HFFc6 (cell line): Measurements from ENCODE around the gene CDC42BPG. TPM values are rescaled to one million over a fixed set of nuclear protein-coding genes. Genes with fewer than 3 reads are reported as not detected.

Experiments
- DNase-seq: peaks from one replicate; pipeline ENCODE4 v3.0.0-alpha.2; 2018
- H3K27ac Mint-ChIP-seq: 2 replicates; pipeline ENCODE4 v1.8.0; 2020; ENCODE audit warnings: mild to moderate bottlenecking, mixed read lengths
- H3K27me3 Mint-ChIP-seq: 2 replicates; pipeline ENCODE4 v1.8.0; 2021; ENCODE audit warnings: mild to moderate bottlenecking, moderate library complexity, mixed read lengths; ENCODE audit not compliant: insufficient read depth
- H3K36me3 Mint-ChIP-seq: 2 replicates; pipeline ENCODE4 v1.8.0; 2021; ENCODE audit warnings: low read depth, mixed read lengths
- H3K4me1 Mint-ChIP-seq: 2 replicates; pipeline ENCODE4 v1.8.0; 2020; ENCODE audit warnings: low read depth, mixed read lengths
- H3K4me3 Mint-ChIP-seq: 2 replicates; pipeline ENCODE4 v1.8.0; 2020; ENCODE audit warnings: mild to moderate bottlenecking, moderate library complexity, mixed read lengths
- H3K9me3 Mint-ChIP-seq: 2 replicates; pipeline ENCODE4 v1.8.0; 2020; ENCODE audit warnings: mild to moderate bottlenecking, mixed read lengths
- total RNA-seq, 6 experiments: library from RNA; stranded (reverse); fragmentation: NEBNext Ultra II Directional; extraction: Animal tissue kit (Norgen Biotek cat#: 25700); gene quantifications; 2 replicates in 1 of 6; 3 replicates in 5 of 6; pipeline ENCODE4 v1.2.3, GENCODE V29; 2021
- TF ChIP-seq, protein P1 (sequence below): fragments of 200-600 bp; sonication (generic); IDR thresholded peaks from 2 replicates; pipeline ENCODE4 v1.5.0; 2021; ENCODE audit warnings: antibody characterized with exemption, mild to moderate bottlenecking

The CDC42BPG gene
- total RNA-seq, 6 experiments from 2014 or later: 0.02 to 0.21 (median 0.05) TPM; not detected in 1

- H3K4me3 Mint-ChIP-seq: no peak overlapping the region
- peaks cover 2% of the 10 kb centered on the region for H3K27me3 Mint-ChIP-seq
- no peak for DNase-seq
- H3K36me3 Mint-ChIP-seq: no peaks in the 10 kb centered on the region
- no peaks in the 10 kb centered on the region for H3K9me3 Mint-ChIP-seq
- TF ChIP-seq, protein P1, sequence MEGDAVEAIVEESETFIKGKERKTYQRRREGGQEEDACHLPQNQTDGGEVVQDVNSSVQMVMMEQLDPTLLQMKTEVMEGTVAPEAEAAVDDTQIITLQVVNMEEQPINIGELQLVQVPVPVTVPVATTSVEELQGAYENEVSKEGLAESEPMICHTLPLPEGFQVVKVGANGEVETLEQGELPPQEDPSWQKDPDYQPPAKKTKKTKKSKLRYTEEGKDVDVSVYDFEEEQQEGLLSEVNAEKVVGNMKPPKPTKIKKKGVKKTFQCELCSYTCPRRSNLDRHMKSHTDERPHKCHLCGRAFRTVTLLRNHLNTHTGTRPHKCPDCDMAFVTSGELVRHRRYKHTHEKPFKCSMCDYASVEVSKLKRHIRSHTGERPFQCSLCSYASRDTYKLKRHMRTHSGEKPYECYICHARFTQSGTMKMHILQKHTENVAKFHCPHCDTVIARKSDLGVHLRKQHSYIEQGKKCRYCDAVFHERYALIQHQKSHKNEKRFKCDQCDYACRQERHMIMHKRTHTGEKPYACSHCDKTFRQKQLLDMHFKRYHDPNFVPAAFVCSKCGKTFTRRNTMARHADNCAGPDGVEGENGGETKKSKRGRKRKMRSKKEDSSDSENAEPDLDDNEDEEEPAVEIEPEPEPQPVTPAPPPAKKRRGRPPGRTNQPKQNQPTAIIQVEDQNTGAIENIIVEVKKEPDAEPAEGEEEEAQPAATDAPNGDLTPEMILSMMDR: no peak
- peaks cover 6% of the 10 kb centered on the region; the same call in 1 of the 2 replicates for H3K4me1 Mint-ChIP-seq
- no peak overlapping the region for H3K27ac Mint-ChIP-seq
These were observed 10.9 kb downstream of the CDC42BPG start for GRCh38 chr11:64833509-64833908.

DNA sequence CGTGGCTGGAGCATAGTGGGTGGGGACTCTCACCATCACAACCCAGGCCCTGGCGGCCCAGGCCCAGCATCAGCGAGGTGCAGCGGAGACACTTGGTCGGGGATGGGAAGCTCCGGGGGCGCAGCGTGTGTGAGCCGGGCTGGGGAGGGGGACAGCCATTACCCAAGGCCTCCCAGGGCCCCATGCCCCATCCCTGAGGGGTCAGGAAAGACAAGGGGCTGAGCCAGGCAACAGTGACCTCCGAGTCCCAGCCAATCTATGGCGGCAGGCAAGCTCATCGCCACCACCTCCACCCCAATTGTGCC lies 11.3 kb downstream of the CDC42BPG start:
- no peaks in the 10 kb centered on the region for H3K9me3 Mint-ChIP-seq
- H3K27me3 Mint-ChIP-seq: peaks cover 2% of the 10 kb centered on the region
- no peak overlapping the region for H3K4me3 Mint-ChIP-seq
- TF ChIP-seq, protein P1: no peak
- no peaks in the 10 kb centered on the region for H3K36me3 Mint-ChIP-seq
- no peak overlapping the region for H3K27ac Mint-ChIP-seq
- peaks cover 6% of the 10 kb centered on the region; the same call in 1 of the 2 replicates for H3K4me1 Mint-ChIP-seq
- DNase-seq: no peak

DNA sequence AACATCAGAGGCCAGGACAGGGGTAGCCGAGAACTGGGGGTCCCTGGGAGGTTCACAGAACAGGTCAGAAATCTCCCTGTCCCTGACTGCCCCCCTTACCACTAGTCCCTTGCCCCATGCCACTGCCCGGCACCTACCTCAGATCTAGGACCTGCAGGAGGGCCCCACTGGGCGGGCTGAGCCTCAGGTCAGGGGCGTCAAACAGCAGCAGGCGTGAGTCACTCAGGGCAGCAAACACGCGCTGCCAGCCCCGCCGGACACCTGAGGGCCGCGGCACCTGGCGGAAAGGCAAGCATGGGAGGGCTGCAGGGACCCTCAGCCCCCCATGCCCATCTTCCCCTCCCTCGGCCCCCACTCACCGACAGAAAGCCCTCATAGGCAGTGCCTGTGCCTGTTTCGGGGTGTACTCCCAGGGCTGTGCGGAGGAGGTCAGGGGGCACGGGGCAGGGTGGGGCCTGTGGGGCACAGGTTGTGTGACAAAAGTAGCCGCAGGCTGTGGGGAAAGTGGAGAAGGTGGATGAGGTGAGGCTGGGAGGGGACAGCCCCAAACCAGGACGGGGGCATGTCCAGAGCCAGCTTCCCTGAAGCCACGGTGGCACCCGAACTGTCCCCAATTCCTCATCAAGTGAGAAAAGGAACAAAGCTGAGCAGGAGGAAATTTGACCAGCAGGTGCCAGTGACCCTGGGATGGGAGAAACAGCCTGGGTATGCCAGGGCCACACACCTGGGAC lies 11.8 kb downstream of the CDC42BPG start:
- DNase-seq: no peak

DNA sequence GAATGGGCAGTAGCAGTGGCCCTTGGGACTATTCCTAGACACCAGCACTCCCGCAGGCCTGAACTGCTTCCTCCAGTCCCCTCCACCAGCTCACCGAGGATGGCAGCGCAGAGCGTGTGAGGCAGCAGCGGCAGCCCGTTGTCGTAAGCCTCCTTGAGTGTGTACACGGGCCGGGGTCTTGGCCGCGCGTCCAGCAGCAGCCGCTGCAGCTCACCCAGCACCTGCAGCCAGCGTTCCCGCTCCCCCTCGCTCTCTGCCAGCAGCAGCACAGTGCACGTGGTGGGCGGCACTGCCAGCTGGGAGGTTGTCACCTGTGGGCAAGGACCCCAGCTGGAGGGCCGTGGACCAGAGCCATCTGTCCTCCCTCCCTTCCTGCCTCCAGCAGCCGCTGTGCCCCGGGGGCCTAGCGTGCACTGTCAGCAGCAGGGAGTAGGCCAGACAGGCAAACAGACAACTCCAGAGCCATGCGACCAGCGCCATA lies 13.0 kb downstream of the CDC42BPG start:
- no peaks in the 10 kb centered on the region for H3K36me3 Mint-ChIP-seq
- H3K4me1 Mint-ChIP-seq: peaks cover 6% of the 10 kb centered on the region; the same call in 1 of the 2 replicates
- TF ChIP-seq, protein P1: no peak
- H3K4me3 Mint-ChIP-seq: no peak overlapping the region
- DNase-seq: no peak
- H3K9me3 Mint-ChIP-seq: no peaks in the 10 kb centered on the region
- H3K27ac Mint-ChIP-seq: no peak overlapping the region
- H3K27me3 Mint-ChIP-seq: peaks cover 2% of the 10 kb centered on the region

More for the DNA sequence above, 11.8 kb downstream of the CDC42BPG start:
- Mint-ChIP-seq H3K27ac (no peak overlapping the region), H3K4me1 (peaks cover 6% of the 10 kb centered on the region; the same call in 1 of the 2 replicates), H3K4me3 (no peak overlapping the region), H3K9me3 (no peaks in the 10 kb centered on the region), H3K27me3 (peaks cover 2% of the 10 kb centered on the region), H3K36me3 (no peaks in the 10 kb centered on the region)
- TF ChIP-seq, protein P1: no peak

DNA sequence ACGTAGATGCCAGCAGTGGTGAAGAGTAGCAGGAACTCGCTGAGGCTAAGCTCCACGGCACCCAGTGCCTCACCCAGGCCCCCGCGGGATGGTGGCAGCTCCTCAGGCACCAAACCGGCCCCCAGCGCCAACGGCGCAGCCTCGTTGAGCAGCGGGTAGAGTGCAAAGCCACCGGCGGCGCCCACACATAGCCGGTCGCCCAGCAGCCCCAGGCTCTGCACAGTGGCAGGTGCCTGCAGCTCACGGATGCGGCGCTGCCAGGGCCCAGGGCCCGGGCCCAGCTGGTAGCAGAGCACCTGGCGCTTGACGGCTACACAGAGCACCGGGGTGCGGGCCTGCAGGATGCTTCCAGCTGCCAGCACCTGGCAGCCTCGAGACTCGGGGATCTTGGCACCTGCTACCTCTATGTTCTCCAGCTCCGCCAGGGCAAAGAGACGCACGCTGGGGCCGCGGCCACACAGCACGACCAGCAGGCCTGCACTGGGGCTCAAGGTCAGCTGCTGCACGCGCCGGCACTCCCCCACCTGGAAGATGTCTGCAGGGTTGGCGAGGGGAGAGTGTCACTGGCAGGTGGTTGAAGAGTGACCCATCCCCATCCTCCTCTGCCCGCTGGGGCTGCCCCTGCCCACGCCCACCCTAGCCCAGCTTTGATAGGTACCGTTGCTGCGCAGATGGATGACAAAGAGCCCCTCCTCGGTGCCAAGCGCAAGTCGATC lies 14.8 kb downstream of the CDC42BPG start:
- Mint-ChIP-seq H3K9me3 (no peaks in the 10 kb centered on the region), H3K4me1 (no peaks in the 10 kb centered on the region), H3K27me3 (peaks cover 4% of the 10 kb centered on the region), H3K4me3 (no peak overlapping the region), H3K36me3 (no peaks in the 10 kb centered on the region), H3K27ac (no peak overlapping the region)
- DNase-seq: no peak
- TF ChIP-seq, protein P1: no peak
